ENCODE measurements around the gene C1orf116. TPM values are rescaled to one million over a fixed set of nuclear protein-coding genes. Genes with fewer than 3 reads are reported as not detected.
A peak's percentile ranks its signal among the peaks of the same experiment; 100 is the strongest.

C1orf116 gene
- total RNA-seq, 1 experiment from 2014 or later: 0.11 TPM

- no peak for DNase-seq (ENCODE audit: low read depth)
Measured at GRCh38 chr1:207019661-207020060, 12.9 kb downstream of the C1orf116 start.

- DNase-seq (ENCODE audit: low read depth): no peak
Measured at GRCh38 chr1:207019161-207019560, 13.4 kb downstream of the C1orf116 start.

GRCh38 chr1:207018707-207019106, 13.8 kb downstream of the C1orf116 start:
- no peak for DNase-seq (ENCODE audit: low read depth)

- no peak for DNase-seq (ENCODE audit: low read depth)
Measured at GRCh38 chr1:207017615-207018559, 14.7 kb downstream of the C1orf116 start.

- DNase-seq (ENCODE audit: low read depth): no peak
Measured at GRCh38 chr1:207015791-207016190, 16.8 kb downstream of the C1orf116 start.

GRCh38 chr1:207014728-207015127, 17.8 kb downstream of the C1orf116 start:
- DNase-seq (ENCODE audit: low read depth): no peak

GRCh38 chr1:207013321-207014085, 19.1 kb downstream of the C1orf116 start:
- no peak for DNase-seq (ENCODE audit: low read depth)

- DNase-seq (ENCODE audit: low read depth): no peak
Measured at GRCh38 chr1:207010726-207011125, 21.8 kb downstream of the C1orf116 start.

GRCh38 chr1:207009945-207010344, 22.6 kb downstream of the C1orf116 start:
- no peak for DNase-seq (ENCODE audit: low read depth)

GRCh38 chr1:207009182-207009850, 23.2 kb downstream of the C1orf116 start:
- DNase-seq (ENCODE audit: low read depth): no peak

GRCh38 chr1:207007352-207008033, 25.1 kb downstream of the C1orf116 start:
- DNase-seq (ENCODE audit: low read depth): peak; percentile 84

- no peak for DNase-seq (ENCODE audit: low read depth)
Measured at GRCh38 chr1:207006914-207007313, 25.6 kb downstream of the C1orf116 start.

GRCh38 chr1:207006083-207006482, 26.5 kb downstream of the C1orf116 start:
- DNase-seq (ENCODE audit: low read depth): no peak

GRCh38 chr1:207004931-207005830, 27.4 kb downstream of the C1orf116 start:
- DNase-seq (ENCODE audit: low read depth): peak; percentile 81

- no peak for DNase-seq (ENCODE audit: low read depth)
Measured at GRCh38 chr1:207003210-207003609, 29.3 kb downstream of the C1orf116 start.

GRCh38 chr1:207002724-207003146, 29.8 kb downstream of the C1orf116 start:
- DNase-seq (ENCODE audit: low read depth): no peak

- DNase-seq (ENCODE audit: low read depth): no peak
Measured at GRCh38 chr1:207001492-207002245, 30.9 kb downstream of the C1orf116 start.

GRCh38 chr1:207000651-207001291, 31.8 kb downstream of the C1orf116 start:
- DNase-seq (ENCODE audit: low read depth): no peak

GRCh38 chr1:206998816-206999215, 33.7 kb downstream of the C1orf116 start:
- no peak for DNase-seq (ENCODE audit: low read depth)

Measured in Daoy (cell line).